ENCODE measurements around the gene OTX1. TPM values are rescaled to one million over a fixed set of nuclear protein-coding genes. Genes with fewer than 3 reads are reported as not detected.

The OTX1 gene
- total RNA-seq, 3 donors from 2014 or later, result 0.22 TPM; not detected in 2

DNA sequence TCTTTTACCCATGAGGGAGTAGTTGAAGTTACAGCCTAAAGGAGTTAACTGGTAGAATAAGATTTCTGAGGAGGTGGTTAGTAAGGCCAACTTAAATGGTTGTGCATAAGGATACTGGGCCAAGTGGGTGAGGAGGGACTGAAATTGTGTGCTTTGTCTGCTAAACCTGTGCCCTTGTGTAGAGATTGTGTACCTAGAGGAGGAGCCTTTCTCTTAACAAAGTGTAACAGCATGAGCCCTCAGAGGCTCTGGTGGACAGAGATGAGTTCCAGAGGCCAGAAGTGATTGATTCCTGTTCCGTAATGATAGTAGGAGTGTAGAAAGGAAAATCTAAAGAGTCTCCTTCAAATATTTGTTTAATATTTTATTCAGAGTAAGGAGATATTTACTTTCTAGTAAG lies 42.9 kb downstream of the OTX1 start:
- no peaks in the 10 kb centered on the region for H3K36me3 ChIP-seq (ENCODE audit: low read depth)
- no peak for ATAC-seq
- no peak overlapping the region for H3K4me3 ChIP-seq
- TF ChIP-seq, protein P1, sequence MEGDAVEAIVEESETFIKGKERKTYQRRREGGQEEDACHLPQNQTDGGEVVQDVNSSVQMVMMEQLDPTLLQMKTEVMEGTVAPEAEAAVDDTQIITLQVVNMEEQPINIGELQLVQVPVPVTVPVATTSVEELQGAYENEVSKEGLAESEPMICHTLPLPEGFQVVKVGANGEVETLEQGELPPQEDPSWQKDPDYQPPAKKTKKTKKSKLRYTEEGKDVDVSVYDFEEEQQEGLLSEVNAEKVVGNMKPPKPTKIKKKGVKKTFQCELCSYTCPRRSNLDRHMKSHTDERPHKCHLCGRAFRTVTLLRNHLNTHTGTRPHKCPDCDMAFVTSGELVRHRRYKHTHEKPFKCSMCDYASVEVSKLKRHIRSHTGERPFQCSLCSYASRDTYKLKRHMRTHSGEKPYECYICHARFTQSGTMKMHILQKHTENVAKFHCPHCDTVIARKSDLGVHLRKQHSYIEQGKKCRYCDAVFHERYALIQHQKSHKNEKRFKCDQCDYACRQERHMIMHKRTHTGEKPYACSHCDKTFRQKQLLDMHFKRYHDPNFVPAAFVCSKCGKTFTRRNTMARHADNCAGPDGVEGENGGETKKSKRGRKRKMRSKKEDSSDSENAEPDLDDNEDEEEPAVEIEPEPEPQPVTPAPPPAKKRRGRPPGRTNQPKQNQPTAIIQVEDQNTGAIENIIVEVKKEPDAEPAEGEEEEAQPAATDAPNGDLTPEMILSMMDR (IDR thresholded peaks at IDR 0.05), result no peak
- no peaks in the 10 kb centered on the region for H3K4me1 ChIP-seq (ENCODE audit: low read depth)
- H3K9me3 ChIP-seq, result no peaks in the 10 kb centered on the region
- intact Hi-C loops (cut with DNase I, micrococcal nuclease), result no loop called here
- DNase-seq, result no peak

DNA sequence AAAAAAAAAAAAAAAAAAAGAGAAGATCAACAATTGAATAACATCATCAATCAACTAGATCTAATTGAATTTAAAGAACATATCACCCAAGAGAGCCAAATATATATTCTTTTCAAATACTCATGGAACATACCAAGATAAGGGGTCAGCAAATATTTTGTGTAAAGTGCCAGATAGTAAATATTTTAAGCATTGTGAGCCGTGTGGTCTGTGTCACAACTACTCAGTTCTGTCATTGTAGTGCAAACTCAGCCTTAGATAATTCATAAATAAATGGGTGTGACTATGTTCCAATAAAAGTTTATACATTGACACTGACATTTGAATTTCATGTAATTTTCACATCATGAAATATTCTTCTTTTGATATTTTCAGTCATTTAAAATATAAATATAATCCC lies 45.9 kb downstream of the OTX1 start:
- Histone ChIP-seq H3K36me3 (ENCODE audit: low read depth) (no peaks in the 10 kb centered on the region), H3K4me3 (no peak overlapping the region), H3K9me3 (no peaks in the 10 kb centered on the region), H3K4me1 (ENCODE audit: low read depth) (no peaks in the 10 kb centered on the region)
- TF ChIP-seq, protein P1 (IDR thresholded peaks at IDR 0.05), result no peak
- DNase-seq, result no peak
- no peak for ATAC-seq
- intact Hi-C loops (cut with DNase I, micrococcal nuclease), result no loop called here

DNA sequence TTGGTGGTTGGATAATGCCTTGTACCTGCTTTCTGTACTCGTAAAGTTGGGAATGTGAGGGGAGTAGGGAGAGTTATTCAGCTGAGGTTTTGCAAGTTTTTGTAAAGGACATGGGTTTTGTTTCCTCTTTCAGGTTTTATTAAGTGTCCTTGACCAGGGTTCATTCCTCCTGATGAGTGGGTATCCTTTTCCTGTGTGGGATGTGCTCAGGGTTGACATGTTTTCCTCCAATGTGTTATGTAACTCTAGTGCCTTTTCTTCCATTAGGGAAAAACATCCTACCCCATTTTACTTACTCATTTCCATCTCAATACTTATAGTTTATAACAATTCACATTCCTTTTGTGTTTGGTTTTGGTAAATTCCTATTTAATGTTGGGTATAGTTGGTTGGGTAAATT lies 48.4 kb downstream of the OTX1 start:
- intact Hi-C loops (cut with DNase I, micrococcal nuclease), result no loop called here
- Histone ChIP-seq H3K4me1 (ENCODE audit: low read depth) (no peaks in the 10 kb centered on the region), H3K36me3 (ENCODE audit: low read depth) (no peaks in the 10 kb centered on the region), H3K9me3 (no peaks in the 10 kb centered on the region), H3K4me3 (no peak overlapping the region)
- TF ChIP-seq, protein P1 (IDR thresholded peaks at IDR 0.05), result no peak
- ATAC-seq (no peak), DNase-seq (no peak)

DNA sequence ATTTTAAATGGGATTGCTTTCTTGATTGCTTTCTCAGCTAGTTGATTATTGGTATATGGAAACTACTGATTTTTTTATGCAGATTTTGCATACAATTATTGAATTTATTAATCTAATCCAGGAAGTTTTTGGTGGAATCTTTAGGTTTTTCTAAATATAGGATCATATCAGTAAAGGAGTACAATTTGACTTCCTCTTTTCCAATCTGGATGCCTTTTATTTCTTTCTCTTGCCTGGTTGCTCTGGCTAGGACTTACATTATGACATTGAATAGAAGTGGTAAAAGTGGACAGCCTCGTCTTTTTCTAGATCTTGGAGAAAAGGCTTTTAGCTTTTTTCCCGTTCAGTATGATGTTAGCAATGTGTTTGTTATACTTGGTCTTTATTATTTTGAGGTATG lies 51.3 kb downstream of the OTX1 start:
- no peak for DNase-seq
- Histone ChIP-seq H3K36me3 (ENCODE audit: low read depth) (no peaks in the 10 kb centered on the region), H3K9me3 (peaks cover 13% of the 10 kb centered on the region), H3K4me3 (no peak overlapping the region), H3K4me1 (ENCODE audit: low read depth) (no peaks in the 10 kb centered on the region)
- TF ChIP-seq, protein P1 (IDR thresholded peaks at IDR 0.05), result no peak
- no peak for ATAC-seq
- intact Hi-C loops (cut with DNase I, micrococcal nuclease), result no loop called here

DNA sequence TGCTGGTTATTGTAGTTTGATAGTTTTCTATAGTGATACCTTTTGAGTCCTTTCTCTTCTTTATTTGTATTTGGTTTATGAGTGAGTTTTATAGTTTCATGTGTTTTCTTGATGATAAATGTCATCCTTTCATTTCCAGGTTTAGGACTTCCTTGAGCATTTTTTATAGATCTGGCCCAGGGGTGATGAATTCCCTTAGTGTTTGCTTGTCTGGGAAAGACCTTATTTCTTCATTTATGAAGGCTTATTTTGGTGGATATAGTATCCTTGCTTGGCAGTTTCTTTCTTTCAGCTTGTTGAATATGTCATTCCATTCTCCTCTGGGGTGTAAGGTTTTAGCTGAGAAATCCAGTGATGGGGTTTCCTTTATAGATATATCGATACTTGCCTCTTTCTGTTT lies 53.9 kb downstream of the OTX1 start:
- Histone ChIP-seq H3K36me3 (ENCODE audit: low read depth) (no peaks in the 10 kb centered on the region), H3K4me1 (ENCODE audit: low read depth) (no peaks in the 10 kb centered on the region), H3K9me3 (peaks cover 13% of the 10 kb centered on the region), H3K4me3 (no peak overlapping the region)
- ATAC-seq, result no peak
- DNase-seq, result no peak
- TF ChIP-seq, protein P1 (IDR thresholded peaks at IDR 0.05), result no peak
- intact Hi-C loops (cut with DNase I, micrococcal nuclease), result no loop called here

Data from mucosa of descending colon (tissue), 3 donors.